ENCODE measurements around the gene ZNF558.
A peak's percentile ranks its signal among the peaks of the same experiment; 100 is the strongest.

ZNF558 gene

DNA sequence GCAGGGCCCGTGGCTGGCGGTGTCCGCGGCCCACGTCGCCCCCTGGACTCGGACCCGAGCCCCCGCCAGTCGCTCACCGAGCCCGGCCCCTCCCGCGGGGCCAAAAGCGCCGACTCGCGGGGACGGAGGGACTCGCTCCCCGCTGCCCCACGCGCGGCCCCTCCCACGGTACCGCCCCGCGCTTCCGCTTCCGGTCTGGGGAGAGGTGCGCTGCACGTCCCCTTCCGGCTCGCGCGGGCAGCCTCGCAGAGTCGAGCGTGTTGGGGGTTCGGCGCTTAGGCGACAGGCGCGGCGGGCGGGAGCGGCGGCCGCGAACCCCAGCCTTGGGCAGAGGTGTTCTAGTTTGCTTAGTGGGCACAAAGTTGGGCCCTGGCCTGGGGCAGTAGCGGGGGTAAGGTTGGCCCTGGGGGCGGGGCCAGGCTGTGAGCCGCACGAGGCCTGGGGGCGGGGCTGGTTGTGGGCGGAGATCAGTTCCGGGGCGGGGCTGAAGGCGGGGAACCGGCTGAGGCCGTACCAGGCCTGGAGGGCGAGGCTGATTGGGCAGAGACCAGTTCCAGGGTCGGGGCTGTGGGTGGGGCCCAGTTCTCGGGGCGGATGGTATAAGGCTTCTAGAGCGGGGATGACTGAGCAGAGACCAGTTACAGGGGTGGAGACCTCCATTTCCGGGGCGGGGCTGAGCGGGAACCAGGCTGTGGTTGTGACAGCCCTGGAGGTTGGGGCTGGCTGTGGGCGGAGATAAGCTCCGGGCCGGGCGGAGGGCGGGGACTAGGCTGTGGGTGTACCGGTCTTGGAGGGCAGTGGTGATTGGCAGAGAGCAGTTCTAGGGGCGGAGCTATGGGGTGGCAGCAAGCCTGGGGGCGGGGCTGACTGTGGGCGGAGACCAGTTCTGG is at the start of gene ZNF558, which contains the start of gene MBD3L1:
Gene ZNF558 (minus strand): TSS at position 173 of the 890 bp plus-strand sequence. CDS start 9,645 bp downstream, outside the sequence.
Gene MBD3L1 (plus strand): TSS at position 246 of the 890 bp plus-strand sequence. CDS start 10,302 bp downstream, outside the sequence.
- DNase-seq: peak; percentile 99 to 100 (median 100)

DNA sequence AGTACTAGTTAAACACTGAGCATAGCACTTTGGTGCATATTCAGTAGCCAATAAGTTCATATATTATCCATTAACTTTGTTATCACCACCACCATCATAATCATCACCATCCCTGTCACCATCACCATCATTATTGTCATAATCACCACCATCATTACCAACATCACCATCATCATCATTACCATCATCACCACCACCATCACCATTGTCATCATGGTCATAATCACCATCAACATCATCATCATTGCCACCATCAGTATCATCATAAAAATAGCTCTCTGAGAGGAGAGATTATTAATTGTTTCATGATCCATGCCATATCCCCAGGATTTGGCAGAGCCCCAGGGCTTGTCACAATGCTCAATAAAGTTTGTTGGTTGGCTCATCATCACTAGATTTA is 49.4 kb upstream of the ZNF558 start:
- DNase-seq: no peak

DNA sequence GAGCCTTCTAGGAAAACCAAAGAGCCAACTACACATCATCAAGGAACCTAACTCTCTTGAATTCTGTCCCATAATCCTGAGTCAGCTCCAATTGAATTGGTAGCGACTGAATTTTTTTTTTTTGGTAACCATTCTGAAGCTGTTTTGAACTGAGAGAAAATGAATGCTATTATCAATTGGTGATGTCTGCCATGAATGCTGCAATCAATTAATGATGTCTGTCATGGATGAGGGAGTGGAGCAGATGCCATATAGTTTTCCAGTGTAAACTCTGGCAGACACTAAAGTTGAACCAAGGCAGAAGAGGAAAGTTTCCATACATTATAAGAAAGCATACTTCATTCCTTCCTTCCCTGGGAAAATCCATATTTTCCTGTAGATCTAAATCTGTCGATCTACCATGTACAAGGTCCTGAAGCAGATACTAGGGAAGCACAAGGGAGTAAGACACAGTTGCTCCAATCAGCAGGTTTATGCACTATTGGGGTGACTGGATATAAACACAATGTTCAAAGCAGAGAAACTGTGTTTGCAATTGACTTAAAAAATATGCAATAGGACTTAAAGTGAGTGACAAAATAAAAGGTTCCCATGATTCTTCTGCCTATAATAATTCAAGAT is 48.9 kb upstream of the ZNF558 start:
- no peak for DNase-seq

DNA sequence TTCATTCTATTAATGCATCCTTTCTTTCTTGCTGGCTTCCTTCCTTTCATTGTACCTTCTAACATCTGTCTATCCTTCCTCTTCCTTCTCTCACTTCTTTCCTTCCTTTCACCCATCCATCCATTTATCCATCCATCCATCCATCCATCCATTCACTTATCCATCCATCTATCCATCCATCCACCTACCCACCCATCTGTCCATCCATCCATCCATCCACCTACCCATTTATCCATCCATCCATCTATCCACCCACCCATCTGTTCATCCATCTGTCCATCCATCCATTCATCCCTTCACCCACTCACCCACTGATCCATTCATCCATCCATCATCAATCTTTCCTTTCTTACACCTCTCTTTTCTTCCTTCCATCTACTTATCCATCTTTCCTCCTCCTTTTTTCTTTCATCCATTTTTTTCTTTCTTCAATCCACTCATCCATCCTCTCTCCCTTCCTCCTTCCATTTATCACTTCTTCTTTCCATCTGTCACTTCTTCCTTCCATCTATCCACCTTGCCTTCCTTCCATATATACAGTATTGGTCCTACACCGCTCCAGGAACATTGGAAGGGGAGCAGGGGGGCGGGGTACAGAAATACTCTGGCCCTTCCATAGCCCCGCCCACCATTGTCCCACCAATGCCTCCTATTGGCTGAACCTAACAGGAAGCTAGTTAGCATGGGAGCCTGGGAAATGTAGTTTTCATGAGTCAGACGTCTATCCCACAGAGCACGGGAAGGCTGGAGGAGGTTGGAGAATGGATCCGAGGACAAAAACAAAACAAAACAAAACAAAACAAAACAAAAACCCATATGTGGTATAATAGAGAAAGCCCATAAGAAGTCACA is 46.0 kb upstream of the ZNF558 start:
- DNase-seq: no peak

DNA sequence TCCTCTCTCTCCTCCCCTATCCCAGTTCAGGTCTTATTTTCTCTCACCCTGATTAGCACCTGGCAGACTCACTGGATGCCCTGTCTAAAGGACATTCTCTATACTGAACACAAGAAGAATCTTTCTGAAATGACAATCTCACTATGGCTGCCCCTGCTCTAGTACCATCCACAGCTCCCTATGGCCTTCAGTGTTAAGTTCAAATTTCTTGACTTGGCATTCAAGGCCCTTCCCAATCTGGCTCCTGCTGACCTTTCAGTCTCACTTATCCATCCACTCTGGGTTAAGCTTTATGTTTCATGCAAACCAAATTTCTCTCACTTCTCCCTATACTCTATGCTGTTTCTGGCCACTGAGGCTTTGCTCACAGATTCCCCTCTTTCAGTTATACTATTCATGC is 34.2 kb upstream of the ZNF558 start:
- DNase-seq: no peak

DNA sequence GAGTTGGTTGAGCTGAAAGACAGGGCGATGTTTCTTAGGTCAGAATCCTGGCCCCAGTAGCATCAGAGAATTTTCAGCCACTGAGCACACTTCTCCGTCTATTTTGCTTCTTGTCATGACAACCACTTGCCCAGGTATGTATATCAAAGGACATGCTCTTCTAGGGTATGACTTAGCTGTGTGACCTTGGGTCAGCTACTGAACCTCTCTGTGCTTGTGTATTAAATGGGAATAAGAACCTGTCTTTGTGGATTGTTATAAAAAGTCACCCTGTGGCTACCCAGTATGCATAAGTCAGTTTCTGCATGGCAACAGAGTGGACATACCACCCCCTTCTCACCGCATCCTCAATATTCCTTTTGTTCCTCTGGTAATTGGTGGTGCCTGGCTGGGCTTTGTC is 26.2 kb upstream of the ZNF558 start:
- DNase-seq: no peak

DNA sequence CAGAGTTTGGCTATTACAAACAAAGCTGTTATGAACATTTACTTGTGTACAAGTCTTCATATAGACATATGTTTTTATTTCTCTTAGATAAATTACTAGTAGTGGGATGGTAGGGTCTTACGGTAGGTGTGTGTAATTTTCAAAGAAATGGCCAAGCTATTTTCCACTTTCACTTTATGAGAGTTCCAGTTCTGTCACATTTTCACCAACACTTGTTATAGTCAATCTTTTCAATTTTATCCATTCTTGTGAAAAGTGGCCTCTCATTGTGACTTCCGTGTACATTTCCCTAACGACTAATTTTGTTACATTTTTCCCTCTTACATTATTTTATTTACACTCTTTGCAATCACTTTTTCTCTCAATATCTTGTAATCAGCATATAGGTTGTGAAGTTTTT is 18.4 kb upstream of the ZNF558 start:
- no peak for DNase-seq

DNA sequence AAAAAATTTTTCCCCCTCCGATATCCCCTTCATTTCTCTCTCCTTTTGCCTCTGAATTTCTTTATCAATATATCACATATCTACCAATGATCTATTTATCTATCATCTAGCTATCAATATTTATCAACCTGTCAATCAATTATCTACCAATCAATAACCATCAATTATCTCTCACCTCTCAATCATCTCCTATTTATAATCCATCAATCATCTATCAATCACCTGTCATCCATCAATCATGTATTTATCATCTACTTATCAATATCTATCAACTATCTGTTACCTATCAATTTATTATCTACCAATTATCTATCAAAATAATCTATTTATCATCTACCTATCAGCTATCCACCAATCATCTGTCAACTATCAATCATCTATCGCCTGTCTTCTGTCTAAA is 17.1 kb upstream of the ZNF558 start:
- no peak for DNase-seq

DNA sequence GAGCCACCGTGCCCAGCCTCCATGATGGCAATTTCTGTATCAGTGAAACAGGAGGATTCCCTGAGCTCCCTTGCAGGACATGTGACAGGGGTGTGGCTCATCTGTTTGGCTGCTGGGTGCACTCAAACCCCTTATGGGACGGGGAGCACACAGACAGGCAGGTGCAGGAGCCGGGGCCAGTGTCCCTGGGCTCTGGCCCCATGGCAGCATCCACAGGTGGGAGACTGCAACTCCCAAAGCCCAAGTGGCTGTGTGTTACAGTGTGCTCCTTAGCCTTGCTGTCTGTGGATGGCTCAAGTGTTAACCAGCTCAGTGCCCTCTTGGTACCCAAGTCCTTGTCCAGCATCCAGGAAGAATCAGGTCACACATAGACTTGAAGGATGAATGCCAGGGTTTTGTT is 14.7 kb upstream of the ZNF558 start:
- no peak for DNase-seq

DNA sequence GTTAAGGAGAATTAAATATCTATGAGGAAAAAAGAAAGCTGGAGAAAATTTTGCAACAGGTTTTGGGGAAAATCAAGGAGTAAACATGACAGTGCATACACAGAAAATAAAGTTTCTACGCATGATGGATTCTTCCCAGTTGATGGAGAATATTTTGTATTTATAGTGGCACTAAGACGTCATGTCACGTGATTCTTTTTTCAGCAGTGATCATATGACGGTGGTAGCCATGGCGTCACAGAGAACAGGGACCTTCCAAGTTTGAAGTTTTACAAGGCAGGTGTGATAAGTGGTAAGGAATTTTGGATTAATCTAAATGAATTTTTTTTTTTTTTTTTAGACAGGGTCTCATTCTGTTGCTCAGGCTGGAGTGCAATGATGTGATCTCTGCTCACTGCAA is 8.6 kb upstream of the ZNF558 start:
- DNase-seq: no peak

DNA sequence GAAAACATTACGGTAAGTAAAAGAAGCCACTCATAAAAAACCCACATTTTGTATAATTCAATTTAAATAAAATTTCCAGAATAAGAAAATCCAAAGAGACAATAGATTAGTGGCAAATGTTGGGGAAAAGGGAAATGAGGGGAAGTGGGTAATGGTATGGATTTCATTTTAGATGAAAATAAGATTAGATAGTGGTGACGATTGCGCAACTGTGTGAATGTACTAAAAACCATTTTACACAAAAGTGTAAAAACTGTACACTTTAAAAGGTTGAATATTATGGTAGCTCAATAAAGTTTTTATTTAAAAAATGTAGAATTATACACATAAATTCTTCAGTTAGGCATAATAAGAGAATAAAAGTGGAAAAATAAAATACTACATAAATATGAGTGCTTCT is 3.8 kb upstream of the ZNF558 start:
- no peak for DNase-seq

DNA sequence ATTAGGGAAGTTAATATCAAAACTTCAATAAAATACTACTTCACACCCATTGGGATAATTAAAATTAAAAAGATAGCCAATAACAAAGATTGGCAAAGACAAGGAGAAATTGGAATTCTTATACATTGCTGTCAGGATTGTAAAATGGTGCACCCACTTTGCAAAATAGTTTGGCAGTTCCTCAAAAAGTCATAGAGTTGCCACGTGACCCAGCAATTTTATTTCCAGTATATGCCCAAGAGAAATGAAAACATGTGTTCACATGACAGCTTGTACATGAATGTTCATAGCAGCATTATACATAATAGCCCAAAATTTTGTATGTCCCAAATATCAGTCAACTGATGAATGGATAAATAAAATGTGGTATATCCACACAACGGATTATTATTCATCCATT is 3.3 kb upstream of the ZNF558 start:
- DNase-seq: no peak

DNA sequence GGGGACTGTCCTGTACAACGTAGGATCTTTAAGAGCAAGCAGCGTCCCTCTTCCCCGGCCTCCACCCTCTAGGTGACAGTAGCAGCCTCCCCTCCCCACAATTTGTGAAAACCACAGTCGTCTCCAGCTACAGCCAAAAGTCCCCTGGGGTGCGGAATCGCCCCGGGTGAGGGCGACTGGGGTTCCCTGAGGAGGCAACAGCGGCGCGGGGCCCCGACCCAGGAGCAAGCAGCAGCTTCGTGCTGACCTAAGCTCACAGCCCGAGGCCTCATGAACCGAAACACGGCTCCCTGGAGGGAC is 322 bp downstream of the ZNF558 start:
- peak in 1 of 4 experiments; percentile 50 for DNase-seq

DNA sequence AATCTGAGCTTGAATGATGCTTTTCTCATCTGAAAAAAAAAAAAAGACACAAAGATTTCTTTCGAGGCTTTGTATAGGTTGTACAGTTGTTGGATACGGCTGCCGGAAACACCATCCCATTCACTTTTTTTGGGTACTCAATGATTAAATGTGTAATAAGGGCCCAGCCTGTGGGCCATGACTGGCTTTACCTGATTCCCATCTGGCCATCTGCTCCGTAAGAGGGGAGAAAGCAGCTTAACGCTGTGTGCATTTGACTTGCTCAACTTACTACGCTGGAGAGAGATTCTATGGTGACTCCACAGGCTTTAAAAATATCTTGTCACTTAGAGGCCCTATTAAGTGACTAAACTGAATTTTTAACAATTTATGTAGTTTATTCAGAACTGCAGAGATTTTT is 731 bp downstream of the ZNF558 start:
- no peak for DNase-seq

DNA sequence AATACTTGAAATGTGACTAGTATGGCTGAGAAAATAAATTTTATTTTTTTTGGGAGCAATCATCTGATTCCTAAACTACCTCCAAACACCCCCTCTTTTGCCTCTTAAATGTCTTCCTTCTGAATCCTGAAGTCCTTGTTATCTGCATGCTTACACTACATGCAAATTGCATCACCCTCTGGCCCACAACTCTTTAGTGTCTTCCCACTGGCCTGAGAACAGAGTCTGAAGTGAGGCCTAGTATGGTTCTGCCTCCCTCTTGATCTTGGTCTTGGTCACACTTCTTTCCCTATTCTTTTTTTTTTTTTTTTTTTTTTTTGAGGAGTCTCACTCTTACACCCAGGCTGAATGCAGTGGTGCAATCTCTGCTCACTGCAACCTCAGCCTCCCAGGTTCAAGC is 4.8 kb downstream of the ZNF558 start:
- DNase-seq: no peak

DNA sequence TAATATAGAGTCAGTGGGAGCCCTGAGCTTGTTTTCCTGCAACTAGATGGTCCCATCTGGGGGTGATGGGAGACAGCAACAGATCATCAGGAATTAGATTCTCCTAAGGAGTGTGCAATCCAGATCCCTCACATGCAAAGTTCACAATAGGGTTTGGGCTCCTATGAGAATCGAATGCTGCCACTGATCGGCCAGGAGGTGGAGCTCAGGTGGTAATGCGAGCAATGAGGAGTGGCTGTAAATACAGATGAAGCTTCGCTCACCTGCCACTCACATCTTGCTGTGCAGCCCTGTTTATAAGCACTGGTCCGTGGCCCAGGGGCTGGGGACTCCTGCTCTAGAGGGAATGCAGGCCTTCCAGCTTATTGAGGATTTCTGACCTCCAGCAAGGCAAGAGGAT is 5.7 kb downstream of the ZNF558 start:
- no peak for DNase-seq

DNA sequence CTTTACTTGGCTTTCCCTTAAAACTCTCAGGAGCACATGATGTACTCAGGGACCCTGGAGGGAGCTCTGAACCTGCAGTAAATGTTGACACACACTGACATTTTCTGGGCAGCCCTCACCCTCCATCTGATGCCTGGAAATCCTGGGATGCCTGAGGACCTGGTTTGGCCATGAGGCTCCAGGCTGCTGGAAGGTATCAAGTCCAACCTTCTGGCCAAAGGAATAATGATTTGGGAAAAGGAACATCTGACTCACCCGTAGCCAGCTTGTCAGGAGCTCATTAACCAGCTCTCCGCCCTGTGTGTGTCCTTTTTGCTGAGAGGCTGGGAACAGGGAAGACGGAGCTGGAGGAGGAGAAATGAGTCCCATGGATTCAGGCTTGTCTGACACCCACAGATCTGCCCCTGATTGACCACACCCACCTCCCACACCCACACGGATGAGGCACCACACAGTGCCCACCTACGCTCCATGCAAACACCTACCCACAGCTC is 10.3 kb downstream of the ZNF558 start:
- no peak for DNase-seq

DNA sequence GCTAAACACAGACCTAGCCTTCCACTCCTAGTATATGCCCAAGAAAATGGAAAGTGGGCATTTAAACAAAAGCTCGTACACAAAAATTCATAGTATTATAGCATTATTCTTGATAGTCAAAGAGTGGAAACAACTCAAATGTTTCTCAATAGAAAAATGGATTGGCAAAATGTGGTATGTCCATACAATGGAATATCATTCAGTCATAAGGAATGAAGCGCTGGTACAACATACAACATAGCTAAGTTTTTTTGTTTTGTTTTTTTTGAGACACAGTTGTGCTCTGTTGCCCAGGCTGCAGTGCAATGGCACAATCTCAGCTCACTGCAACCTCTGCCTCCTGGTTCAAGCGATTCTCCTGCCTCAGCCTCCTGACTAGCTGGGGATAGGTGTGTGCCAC is 11.9 kb downstream of the ZNF558 start:
- no peak for DNase-seq

DNA sequence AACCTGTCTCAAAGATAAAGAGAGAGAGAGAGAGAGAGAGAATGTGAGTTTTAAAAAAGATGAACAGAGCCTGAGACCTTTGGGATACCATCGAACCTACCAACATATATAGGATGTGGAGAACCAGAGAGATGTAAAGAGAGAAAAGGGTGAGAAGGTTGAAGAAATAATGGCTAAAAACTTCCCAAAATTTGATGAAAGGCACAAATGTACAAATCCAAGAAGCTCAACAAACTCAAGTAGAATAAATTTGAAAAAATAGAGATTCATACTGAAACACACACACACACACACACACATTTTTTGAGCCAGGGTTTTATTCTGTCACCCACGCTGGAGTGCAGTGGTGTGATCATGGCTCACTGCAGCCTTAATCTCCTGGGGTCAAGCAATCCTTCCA is 16.3 kb downstream of the ZNF558 start:
- no peak for DNase-seq

DNA sequence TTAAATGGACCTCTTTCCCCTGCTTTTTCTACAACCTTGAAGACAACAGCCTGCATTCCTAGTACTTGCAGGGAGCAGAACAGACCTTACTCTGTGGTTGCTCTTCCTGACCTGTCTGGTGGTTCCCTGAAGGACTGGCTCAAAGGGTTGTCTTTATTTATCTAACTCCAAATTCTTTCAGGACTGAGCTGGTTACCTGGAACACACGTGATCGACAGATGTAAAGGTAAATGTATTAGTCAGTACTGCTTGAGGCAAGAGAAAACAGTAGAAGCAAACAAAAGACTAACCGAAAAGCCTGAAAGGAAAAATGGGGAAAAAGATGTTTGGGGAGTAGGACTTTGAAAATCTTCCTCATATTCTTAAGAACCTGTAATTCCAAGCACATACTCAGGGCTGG is 17.9 kb downstream of the ZNF558 start:
- no peak for DNase-seq

DNA sequence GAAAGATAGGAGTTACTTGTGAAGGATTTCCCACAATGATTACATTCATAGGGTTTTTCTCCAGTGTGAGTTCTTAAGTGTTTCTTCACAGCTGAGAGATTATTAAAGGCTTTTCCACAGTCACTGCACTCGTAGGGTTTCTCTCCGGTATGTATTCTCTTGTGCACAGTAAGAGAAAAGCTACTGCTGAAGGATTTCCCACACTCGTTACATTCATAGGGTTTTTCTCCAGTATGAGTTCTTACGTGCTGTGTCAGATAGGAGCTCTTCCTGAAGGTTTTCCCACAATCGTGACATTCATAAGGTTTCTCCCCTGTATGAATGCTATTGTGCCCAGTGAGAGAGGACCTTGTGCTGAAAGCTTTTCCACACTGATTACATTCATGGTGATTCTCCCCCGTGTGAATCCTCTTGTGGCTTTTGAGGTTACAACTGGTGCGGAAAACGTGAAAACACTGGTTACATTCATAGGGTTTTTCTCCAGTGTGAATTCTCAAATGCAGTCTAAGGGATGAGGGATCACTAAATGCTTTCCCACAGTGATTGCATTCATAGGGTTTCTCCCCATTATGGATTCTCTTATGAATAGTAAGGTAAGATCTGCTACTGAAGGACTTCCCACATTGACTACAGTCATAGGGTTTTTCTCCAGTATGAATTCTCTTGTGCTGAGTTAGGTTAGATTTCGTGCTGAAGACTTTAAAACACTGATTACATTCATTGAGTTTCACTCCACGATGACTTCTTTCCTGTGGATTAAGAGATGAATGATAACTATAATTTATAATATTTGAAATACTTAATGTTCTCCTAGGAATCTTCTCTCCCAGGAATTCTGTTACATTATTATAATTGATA is 20.6 kb downstream of the ZNF558 start:
- DNase-seq: no peak

DNA sequence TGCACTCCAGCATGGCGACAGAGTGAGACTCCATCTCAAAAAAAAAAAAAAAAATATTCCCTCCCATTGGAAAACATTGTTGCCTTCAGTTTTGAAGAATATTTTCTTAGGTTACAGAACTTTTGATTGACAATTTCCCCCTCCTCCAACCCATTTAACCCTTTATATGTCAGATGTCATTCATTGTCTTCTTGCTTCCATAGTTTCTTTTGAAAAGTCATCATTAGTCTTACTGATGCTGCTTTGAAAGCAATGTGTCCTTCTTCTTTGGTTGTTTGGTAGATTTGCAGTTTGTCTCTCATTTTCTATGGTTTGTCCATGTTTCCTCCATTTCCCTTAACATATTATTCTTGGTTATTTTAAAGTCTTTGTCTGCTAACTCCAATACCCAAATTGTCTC is 25.4 kb downstream of the ZNF558 start:
- no peak for DNase-seq

DNA sequence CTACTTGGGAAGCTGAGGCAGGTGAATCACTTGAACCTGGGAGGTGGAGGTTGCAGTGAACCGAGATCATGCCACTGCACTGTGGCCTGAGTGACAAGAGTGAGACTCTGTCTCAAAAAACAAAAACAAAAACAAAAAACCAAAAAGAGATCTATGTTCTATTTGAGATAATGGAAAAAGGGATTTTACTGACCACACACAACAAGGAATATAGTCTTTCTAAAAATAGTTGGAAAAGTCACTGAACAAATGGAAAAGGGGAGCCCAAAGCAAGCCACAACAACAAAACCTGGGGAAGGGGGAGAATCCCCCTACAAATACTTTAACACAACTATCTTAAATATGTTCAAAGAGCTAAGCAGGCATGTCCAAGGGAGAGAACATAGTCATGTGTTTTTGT is 37.3 kb downstream of the ZNF558 start:
- DNase-seq: no peak
